GM12878 (cell line): ENCODE measurements around the gene KIAA0825.

Experiments used
- CTCF ChIP-seq, 3 experiments: IDR thresholded peaks in 2 of 3; conservative IDR thresholded peaks in 1 of 3; 2 replicates each; pipeline ENCODE4 v1.5.1; 2011; ENCODE audit warnings: low read depth in 3 of 3, low read length in 3 of 3, mild to moderate bottlenecking in 3 of 3, control low read depth in 2 of 3, moderate library complexity in 2 of 3, inconsistent platforms in 1 of 3, mixed read lengths in 1 of 3; ENCODE audit not compliant: control insufficient read depth in 2 of 3, insufficient read depth in 1 of 3; ENCODE audit errors: extremely low read depth in 1 of 3
- E2F8 ChIP-seq: fragments of 450-650 bp; IDR thresholded peaks from 2 replicates; pipeline ENCODE4 v1.6.1; 2018; ENCODE audit warnings: mild to moderate bottlenecking, low read depth, moderate library complexity; ENCODE audit not compliant: partially characterized antibody
- ETV6 ChIP-seq, 2 experiments: fragments of 450-650 bp in 1 of 2; IDR thresholded peaks in 1 of 2; conservative IDR thresholded peaks in 1 of 2; 2 replicates each; pipeline ENCODE4 v1.6.1; 2014; ENCODE audit warnings: antibody characterized with exemption in 1 of 2, borderline replicate concordance in 1 of 2, low read depth in 1 of 2, mild to moderate bottlenecking in 1 of 2, moderate library complexity in 1 of 2
- JUND ChIP-seq: IDR thresholded peaks from 2 replicates; pipeline ENCODE4 v1.6.1; 2012; ENCODE audit warnings: low read depth, mild to moderate bottlenecking, low read length, improper control_type of control experiment, moderate library complexity
- KDM1A ChIP-seq: fragments of 200-600 bp; sonication (generic); IDR thresholded peaks from 2 replicates; pipeline ENCODE4 v1.6.1; 2016; ENCODE audit warnings: borderline replicate concordance
- MAX ChIP-seq: IDR thresholded peaks from 2 replicates; pipeline ENCODE4 v1.6.1; 2012; ENCODE audit warnings: low read depth, low read length, improper control_type of control experiment
- NFYA ChIP-seq: IDR thresholded peaks from 2 replicates; pipeline ENCODE4 v1.6.1; 2011; ENCODE audit warnings: low read depth, mild to moderate bottlenecking, low read length, improper control_type of control experiment, borderline replicate concordance
- POLR2A ChIP-seq: IDR thresholded peaks from 2 replicates; pipeline ENCODE4 v1.6.1; 2011; ENCODE audit warnings: low read depth, mild to moderate bottlenecking, low read length
- REST ChIP-seq: IDR thresholded peaks from 2 replicates; pipeline ENCODE4 v1.6.1; 2012; ENCODE audit warnings: mild to moderate bottlenecking, low read depth, low read length
- STAT3 ChIP-seq: IDR thresholded peaks from 2 replicates; pipeline ENCODE4 v1.6.1; 2011; ENCODE audit warnings: low read depth, low read length, improper control_type of control experiment
- TCF7 ChIP-seq: IDR thresholded peaks from 2 replicates; pipeline ENCODE4 v1.6.1; 2014; ENCODE audit warnings: antibody characterized with exemption, borderline replicate concordance
- ZNF274 ChIP-seq: IDR thresholded peaks from one replicate; pipeline ENCODE4 v1.8.0; 2011; ENCODE audit not compliant: insufficient read length, insufficient read depth

GRCh38 chr5:94516148-94516547, 102.3 kb downstream of the KIAA0825 start:
- TF ChIP-seq E2F8 = no peak
- TF ChIP-seq CTCF (IDR thresholded peaks at IDR 0.05 in 2 of 3, conservative IDR thresholded peaks at IDR 0.05 in 1 of 3; ENCODE audit: control insufficient read depth in 2 of 3, extremely low read depth in 1 of 3, insufficient read depth in 1 of 3, low read depth in 3 of 3, low read length in 3 of 3) = no peak
- no peak for TF ChIP-seq NFYA
- TF ChIP-seq TCF7 = no peak
- no peak for TF ChIP-seq JUND
- no peak for TF ChIP-seq KDM1A
- TF ChIP-seq ETV6 (conservative IDR thresholded peaks at IDR 0.05 in 1 of 2, IDR thresholded peaks at IDR 0.05 in 1 of 2; ENCODE audit: borderline replicate concordance in 1 of 2, low read depth in 1 of 2) = no peak
- TF ChIP-seq STAT3 = no peak
- TF ChIP-seq REST = no peak
- TF ChIP-seq POLR2A = no peak
- TF ChIP-seq MAX = no peak
- no peak for TF ChIP-seq ZNF274
